ENCODE data around the gene TMEM255B.

Gene TMEM255B

DNA sequence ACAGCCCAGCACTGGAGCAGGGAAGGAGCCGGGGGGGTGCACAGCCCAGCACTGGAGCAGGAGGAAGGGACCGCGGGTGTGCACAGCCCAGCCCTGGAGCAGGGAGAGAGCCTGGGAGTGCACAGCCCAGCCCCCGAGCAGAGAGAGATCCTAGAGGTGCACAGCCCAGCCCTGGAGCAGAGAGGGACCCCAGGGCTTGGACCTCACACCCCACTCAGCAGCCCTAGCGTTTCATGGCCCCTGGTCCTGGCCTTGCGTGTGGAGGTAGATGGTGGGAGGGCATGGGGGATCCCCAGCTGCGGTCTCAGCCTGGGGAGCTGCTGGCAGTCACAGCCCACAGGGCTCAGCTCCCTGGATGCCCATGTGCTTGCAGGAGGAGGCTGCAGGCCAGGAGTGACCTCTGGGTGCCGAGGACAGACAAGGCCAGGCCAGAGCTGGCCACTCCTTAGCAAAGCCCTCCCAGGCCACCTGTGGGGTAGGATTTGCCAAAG, 79.7 kb downstream of the TMEM255B start:
- DNase-seq = no peak

DNA sequence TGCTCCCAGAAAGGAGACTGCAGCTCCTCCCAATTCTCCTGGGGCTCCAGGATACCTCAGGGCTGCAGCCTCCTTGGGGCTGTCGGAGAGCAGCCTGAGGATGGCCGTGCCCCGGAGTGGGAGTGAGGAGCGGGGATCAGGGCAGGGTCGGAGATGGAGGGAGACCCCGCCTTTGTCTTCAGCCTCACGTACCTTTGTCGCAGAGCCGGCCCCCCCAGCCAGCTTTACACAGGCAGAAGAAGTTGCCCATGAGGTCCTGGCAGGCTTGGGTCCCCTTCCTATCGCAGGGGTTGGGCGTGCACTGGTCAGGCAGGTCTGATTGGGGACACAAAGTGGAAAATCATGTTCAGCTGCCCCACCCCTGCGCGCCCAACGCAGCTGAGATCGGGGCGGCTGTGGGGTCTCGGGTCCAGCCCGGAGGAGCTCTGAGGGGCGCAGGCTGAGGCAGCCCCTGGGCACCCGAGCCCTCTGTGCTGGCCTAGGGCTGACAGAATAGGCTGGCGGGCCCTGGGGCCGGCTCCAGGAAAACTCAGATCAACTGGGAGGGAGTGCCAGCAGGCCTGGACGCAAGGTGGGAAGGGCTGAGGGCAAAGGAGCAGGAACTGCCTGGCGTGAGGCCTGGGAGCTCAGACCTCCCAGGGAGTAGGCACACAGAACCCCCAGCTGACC, 80.6 kb downstream of the TMEM255B start:
- no peak for DNase-seq

DNA sequence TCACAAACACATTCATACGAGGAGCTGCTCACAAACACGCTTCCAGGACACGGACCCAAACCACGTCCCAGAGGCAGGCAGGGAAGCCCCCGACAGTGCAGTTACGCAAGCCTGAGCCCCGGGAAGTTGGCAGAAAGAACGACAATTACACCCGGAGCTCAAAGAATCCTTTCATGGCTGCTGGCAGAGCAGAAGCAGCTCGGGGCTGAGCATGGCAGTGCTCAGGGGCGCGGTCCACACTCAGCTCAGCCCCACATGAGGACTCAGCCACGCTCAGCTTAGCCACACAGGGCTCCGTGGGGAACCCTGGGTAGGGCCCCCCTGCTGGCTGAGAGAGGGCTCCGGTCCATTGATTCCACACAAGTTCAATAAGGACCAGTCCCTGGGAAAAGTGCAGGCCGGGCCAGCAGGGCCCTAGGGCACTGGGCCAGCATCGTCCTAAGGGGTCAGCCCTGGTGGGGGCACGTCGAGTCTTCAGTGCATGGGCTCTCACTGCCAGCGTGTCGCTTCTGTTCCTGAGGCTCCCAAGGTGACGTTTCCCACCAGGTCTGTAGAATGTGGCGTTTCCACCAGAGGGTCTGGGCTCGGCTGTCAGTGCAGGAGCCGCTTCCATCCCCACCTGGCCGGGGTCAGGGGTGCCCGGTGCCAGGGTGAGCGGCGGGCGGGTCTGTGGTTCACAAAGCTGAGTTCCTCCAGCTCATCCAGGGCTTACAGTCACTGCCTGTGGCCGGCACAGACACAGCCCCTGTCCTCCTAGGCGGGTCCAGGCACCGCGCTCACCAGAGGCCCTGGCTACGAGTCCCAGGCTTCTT, 81.7 kb downstream of the TMEM255B start:
- DNase-seq = no peak

DNA sequence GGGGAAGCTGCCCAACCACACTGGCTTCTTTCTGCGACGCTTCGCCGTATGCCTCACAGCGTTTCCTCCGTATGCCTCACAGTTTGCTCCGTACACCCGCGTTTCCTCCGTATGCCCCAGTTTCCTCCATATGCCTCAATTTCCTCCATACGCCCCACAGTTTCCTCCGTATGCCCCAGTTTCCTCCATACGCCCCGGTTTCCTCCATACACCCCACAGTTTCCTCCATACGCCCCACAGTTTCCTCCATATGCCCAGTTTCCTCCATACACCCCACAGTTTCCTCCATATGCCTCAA, 82.3 kb downstream of the TMEM255B start:
- DNase-seq = no peak

DNA sequence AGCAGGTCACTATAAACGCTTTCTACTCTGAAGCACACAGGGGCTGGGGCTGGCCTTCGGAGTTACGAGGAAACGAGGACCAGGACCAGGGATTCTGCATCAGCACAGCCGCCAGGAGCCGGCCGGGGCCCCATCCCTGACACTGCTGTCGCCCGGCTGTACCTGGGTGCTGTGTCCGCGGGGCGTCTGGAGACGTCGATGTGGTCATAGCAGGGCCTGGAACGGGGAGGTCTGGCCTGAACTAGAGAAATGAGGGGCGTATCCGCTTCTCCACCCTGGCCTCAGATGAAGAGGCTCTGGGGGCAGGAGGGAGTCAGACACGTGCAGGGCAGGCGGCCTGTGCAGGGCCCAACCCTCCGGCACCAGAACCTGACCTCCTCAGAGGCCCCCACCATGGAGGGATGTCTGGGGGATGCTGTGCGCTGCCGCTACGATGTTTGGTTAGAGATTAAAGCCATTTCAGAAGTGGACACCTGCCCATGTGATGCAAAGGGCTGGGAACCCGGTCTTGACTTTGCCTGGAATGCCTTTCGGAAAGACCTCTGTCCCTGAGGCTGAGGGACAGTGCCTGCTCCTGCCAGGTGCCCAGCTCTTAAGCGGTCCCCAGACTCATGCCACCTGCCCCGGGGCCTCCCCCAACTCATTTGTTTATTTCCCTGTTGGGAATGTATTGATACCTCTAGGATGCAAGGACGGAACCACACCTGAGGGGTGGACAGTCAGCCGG, 83.5 kb downstream of the TMEM255B start:
- no peak for DNase-seq

DNA sequence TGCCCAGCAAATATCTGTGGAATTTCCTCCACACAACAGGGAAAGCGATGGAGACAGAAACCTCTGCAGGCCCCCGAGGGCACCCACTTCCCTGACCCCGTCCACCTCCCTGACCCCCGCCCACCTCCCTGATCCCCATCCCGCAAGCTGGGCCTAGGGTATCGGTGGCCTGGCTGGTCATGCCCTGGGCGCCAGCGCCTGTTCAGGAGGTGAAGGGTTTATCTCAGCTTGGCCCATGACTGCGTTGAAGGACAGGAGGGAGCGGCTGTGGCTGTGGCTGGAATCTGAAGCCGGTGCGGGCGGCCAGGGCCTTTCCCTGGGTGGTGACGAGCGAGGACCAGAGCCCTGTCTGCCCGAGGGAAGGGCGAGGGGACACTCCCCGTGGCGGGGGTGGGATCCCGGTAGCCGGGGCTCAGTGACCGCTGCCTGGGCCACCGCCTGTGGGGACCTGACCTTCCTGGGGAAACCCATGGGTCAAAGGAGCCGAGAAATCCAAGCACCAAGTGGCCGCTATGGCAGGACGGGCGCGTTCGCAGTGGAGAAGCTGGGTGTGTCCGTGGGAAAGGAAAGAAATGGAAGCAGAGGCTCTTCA, 84.1 kb downstream of the TMEM255B start:
- no peak for DNase-seq

DNA sequence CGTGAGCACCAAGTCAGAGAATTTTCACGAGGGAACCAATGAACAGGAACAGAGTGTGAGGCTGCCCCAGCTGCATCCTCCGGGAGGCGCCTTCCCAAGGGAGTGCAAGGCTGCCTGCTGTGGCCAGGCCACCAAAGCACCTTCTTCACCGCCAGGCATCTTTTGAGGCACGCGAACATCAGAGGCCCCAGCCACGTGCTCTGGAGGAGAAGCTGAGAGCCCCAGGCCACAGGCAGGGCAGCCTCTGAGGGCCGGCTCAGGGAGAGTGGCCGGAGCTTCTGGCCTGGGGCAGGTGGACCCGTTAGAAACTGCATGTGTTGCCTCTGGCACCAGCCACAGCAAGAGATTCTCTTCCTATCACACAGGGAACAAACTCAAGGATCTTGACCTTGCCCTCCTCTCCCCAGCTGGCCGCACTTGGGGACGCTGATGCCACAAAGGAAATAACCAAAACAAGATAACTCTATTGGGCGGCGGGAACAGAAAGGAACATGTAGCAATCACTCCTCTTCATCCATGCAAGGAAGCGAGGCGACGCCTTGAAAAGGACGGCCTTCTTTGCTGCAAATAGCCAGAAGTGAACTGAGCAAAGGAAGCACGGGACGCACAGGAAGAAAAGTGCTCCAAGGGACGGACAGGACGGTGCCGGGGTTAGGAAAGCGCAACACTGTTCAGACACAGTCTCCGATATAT, 85.0 kb downstream of the TMEM255B start:
- no peak for DNase-seq

DNA sequence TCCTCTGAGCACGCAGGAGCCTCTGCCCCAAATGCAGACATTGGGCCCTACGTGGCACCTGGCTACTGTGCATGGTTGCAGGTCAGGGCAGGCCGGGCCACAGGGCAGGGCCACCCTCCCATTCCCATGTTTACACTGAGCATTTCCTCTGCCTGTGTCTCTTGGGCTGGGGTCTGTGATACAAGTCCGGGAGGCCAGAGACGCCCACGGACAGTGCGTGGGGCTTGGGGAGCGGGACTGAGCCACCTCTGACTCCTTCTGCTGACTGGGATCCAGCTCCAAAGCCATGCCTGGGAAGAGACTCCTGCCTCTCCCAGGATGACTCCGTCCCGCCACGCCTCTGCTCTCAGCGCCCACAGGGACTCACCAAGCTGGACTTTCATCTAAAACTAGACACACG, 86.0 kb downstream of the TMEM255B start:
- DNase-seq = no peak

DNA sequence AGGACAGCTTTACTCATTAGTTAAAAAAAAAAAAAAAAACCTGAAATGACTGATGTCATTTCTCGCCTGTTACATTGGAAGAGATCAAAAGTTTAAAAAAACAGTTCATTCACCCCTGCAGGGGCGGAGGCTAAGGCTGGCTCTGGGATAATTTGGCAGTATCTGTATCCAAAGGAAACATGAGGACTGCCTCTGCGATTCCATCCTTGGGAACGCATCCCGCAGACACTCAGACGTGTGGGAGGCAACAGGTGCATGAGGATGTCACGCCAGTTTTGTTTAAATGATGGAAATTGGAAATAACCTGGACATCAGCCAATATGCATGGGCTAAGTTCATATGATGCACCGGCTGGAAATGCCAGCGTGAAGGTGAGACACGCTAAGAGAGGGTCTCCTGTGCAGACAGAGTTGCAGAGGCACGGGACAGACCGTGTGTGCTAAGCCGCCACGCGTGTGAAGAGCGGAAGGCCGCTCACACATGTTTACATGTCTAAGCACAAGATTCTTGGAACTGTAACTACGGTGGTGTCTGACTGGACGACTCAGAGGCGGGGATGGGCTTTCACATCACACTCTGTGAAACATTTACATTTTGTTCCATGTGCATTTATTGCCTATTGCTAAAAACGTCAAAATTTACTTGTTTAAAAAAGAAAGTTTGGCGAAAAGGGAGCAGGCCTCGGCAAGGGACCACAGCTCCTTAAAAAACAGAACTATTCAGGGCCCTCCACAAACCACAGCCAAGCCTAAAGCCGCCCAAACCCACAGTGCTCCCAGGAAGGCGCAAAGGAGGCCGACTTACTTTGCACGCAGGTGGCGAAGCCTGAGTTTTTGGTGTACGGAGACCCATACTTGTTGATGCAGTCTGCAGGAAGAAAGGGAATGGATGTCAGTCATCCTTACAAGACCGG, 87.0 kb downstream of the TMEM255B start:
- no peak for DNase-seq

DNA sequence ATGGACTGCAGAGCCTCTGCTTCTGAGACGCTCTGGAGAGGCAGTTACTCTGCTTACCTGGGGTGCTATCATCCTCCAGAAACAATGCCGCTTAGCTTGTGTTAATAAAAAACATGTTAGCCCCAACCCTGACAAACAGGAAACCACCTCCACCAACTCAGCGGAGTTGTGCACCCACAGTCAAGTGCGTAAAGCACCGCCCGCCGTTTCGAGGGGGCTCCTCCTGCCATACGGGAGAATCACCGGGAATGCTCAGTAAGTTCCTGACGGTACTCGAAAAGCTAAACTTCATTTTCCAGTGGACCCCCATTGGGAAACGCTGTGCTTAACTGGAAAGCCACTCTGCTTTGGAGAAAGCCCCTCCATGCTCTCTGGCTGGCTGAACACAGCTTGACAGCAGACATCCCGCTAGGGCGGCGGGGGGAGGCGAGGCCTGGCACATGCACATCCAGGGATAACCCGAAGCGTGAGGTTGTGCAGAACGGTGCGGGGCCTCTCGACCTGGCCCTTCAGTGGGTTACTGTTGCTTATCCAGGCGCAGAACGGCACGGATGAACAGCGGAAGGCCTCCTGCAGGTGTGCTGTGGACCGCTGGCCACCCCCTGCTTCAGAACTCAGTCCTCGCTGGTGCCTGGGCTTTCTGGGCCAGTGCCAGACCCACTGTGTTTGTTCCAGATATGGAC, 87.8 kb downstream of the TMEM255B start:
- DNase-seq = no peak

DNA sequence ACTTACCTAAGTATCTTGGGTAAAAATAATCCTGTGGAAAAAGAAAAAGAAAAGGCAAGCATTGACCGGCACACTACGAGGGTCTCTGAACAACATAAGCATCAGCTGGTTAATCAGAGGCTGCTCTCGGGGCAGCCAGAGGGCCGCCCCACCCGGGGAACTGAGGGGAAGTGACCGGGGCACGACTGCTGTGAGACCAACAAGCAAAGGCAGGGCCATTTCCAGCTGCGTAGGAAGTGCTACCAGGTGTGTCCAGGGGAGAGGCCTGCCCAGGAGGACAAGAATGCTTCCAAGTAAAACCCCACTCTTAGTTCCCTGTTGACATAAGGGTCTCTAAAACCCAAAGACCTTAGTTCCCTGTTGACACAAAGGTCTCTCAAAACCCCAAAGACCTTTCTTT, 89.0 kb downstream of the TMEM255B start:
- DNase-seq = no peak

DNA sequence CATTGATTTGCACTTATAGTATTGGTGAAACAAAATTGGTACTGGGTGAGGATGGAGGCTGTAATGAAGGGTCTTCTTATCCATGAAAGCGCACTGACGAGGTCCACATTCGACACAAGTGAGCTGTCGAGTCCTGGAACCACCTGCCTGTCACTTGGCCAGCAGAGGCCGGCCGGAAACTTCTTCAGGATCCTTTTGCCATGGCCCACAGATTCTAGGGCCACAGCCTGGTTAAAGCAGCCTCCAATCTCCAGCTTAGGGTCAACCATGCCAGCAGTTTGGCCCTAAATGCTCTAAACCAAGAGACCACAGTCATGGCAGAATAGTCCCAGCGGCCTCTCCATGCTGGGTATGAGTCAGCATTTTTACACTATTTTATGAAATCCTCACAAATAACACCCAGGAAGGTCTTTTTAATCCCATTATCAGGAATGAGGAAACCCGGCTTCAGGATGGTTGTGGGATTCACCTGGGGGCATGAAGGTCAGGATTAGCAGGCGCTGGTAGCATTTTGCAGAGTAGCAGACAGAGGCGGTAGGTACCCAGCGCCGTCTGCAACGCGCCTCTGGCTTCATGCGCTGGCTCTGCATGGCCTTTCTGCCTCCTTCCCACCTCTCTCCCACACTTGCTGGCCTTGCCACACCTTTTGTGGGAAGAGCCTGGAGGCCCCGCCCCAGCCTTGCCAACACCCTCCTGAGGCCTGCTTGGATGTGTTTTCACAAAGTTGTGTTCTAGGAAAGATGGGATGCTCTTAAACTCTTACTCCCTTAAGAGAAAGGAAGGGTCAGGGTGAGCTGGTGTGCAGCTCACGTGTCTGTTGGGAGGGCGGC, 89.6 kb downstream of the TMEM255B start:
- peak; percentile 44 for DNase-seq

DNA sequence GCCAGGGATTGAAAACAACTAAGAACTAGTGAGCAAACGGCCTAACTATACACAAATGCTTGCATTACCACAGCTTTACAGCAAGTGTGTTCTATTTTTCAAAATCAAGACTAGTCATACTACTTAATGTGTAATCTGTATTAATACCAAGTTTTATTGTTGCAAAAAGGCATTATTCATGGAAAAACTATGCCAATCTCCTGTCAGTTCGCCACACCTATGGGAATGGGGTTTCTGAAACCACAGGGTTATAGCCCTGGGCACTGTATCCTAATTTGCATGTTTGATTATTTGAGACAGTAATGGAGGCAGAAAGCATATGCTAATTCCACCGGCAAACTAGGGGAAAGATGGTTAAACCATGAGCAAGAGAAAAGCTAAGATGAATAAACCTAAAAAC, 90.5 kb downstream of the TMEM255B start:
- DNase-seq = peak; percentile 1

DNA sequence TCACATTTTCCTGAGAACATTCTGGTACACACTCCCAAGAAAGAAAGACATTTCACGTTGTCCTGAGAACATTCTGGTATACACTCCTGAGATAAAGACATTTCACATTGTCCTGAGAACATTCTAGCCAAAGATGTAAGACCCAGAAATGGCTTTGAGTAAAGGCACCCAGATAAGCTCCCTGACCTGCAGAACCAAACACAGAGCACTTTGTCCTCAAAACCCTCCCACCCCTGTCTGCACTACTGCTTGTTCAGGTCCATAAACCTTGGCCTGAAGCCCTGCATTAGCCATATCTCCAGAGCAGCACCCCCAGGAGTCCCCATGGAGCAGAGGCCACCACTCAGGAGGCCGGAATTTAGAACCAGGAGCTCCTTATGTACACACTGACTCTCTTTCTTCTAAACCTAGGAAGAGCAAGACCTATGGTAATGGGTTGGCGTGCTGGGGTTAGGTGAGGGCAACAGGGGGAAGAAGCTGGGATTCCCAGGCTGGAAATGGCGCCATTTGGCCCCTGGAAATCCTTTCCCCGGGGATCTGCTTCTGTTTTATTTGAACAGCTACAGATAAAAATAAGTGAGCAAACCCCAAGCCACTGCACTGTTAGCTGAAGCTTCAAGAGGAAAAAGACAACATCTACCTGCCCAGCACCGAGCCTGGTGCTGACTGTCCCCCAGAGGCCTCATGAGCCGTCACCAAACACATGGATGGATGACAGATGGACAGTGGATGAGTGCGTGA, 91.1 kb downstream of the TMEM255B start:
- DNase-seq = peak; percentile 0

DNA sequence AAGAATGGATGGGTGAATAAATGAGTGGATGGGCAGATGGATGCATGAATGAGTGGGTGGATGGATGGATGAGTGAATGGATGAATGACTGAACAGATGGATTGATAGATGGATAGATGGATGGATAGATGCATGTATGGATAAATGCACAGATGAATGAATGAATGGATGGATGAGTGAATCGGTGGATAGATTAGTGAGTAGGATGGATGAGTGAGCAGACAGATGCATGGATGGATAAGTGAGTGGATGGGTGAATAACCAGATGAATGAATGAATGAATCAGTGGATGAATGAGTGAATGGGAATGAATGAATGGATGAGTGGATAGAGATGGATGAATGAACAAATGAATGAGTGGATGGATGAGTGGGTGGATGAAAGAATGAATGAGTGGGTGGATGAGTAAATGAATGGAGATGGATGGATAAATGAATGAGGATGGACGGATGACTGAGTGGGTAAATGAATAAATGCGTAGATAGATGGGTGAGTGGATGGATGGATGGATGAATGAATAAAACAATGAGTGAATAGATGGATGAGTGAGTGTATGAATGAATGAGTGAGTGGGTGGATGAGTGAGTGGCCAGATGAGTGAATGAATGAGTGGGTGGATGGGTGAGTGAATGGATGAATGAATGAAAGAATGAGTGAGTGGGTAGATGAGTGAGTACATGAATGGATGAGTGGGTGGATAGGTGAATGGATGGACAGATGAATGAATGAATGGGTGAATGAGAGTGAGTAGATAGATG, 91.9 kb downstream of the TMEM255B start:
- no peak for DNase-seq

DNA sequence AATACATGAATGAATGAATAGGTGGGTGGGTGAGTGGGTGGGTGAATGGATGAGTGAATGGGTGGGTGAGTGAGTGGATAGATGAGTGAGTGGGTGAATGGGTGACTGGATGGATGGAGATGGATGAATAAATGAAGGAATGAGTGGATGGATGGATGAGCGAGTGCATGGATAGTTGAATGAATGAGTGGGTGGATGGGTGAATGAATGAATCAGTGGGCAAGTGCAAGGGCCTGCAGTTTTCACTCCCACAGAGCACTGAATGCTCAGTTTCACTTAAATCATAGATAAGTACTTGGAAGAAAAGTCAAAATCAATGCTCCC, 92.4 kb downstream of the TMEM255B start:
- DNase-seq = no peak

DNA sequence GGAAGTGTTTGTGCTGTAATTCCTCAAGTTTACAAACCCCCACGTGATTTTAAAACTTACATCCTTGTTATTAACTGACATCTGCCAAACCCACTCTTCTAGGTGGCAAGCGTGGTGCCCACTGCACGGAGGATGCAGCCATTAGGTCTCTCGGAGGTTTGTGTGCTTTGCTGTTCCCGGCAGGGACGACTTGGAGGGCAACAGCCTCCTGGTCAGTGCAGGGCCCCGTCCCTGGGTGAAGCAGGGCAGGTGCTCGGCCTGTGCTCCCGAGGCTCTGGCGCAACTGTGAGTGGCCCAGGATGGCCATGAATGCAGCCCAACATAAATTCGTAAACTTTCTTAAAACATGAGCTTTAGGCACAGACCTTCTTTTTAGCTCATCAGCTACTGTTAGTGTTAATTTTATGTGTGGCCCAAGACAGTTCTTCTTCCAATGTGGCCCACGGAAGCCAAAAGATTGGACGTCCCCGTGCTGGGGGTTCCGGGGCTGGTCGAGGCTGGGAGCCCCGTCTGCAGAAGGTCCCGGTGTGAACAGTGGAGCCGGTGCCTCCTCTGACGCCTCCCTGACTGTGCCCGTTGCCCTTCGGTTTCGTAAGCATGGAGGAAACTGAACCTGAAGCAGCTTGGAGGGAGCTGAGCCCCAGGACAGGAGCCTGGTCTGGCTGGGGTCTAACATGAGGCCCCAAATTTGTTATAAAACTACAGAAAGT, 93.0 kb downstream of the TMEM255B start:
- no peak for DNase-seq

Measured in NCI-H226 (cell line).